HEK293T (cell line): ENCODE results near the gene CD244.
"Not testable (repeated sequence)": the region's sequence is repeated elsewhere in the genome, so short reads cannot be mapped to it uniquely, and the experiment has no call there.

Experiments
- CTCF ChIA-PET: fragments of 350-600 bp; formaldehyde crosslinking; extraction: SDS; loops from one replicate; lab custom pipeline; 2021; ENCODE audit warnings: antibody characterized with exemption, inconsistent platforms; lab: Yijun Ruan, JAX
- POLR2A ChIA-PET: fragments of 350-600 bp; formaldehyde crosslinking; extraction: SDS; loops from one replicate; lab custom pipeline; 2020; ENCODE audit warnings: antibody characterized with exemption, inconsistent platforms; lab: Yijun Ruan, JAX
- DNase-seq: peaks from one replicate; pipeline ENCODE4 v3.0.0; 2012; ENCODE audit warnings: mixed read lengths; ENCODE audit errors: extremely low spot score
- ARNT ChIP-seq: fragments of 450-650 bp; IDR thresholded peaks from 2 replicates; pipeline ENCODE4 v1.6.1; 2017; ENCODE audit warnings: mild to moderate bottlenecking
- BHLHE40 ChIP-seq: fragments of 450-650 bp; IDR thresholded peaks from 2 replicates; pipeline ENCODE4 v1.6.1; 2016; ENCODE audit warnings: mild to moderate bottlenecking, moderate library complexity, borderline replicate concordance
- CTBP1 ChIP-seq: fragments of 450-650 bp; IDR thresholded peaks from 2 replicates; pipeline ENCODE4 v1.6.1; 2016; ENCODE audit warnings: borderline replicate concordance
- ELF4 ChIP-seq: fragments of 450-650 bp; IDR thresholded peaks from 2 replicates; pipeline ENCODE4 v1.6.1; 2017; ENCODE audit warnings: antibody characterized with exemption
- FOXA1 ChIP-seq: fragments of 450-650 bp; IDR thresholded peaks from 2 replicates; pipeline ENCODE4 v1.6.1; 2016; ENCODE audit warnings: mild to moderate bottlenecking
- FOXK2 ChIP-seq: fragments of 450-650 bp; IDR thresholded peaks from 2 replicates; pipeline ENCODE4 v1.6.1; 2016; ENCODE audit warnings: mild to moderate bottlenecking
- FOXM1 ChIP-seq: fragments of 450-650 bp; IDR thresholded peaks from 2 replicates; pipeline ENCODE4 v1.6.1; 2017; ENCODE audit warnings: mild to moderate bottlenecking, borderline replicate concordance
- HDGF ChIP-seq: fragments of 450-650 bp; IDR thresholded peaks from 2 replicates; pipeline ENCODE4 v1.6.1; 2017; ENCODE audit warnings: antibody characterized with exemption, borderline replicate concordance
- L3MBTL2 ChIP-seq: fragments of 450-650 bp; conservative IDR thresholded peaks from 2 replicates; pipeline ENCODE4 v1.6.1; 2016; ENCODE audit warnings: mild to moderate bottlenecking
- LEF1 ChIP-seq: fragments of 450-650 bp; IDR thresholded peaks from 2 replicates; pipeline ENCODE4 v1.6.1; 2017; ENCODE audit warnings: mild to moderate bottlenecking, borderline replicate concordance
- NFRKB ChIP-seq: fragments of 450-650 bp; IDR thresholded peaks from 2 replicates; pipeline ENCODE4 v1.6.1; 2016; ENCODE audit warnings: mild to moderate bottlenecking, moderate library complexity
- PKNOX1 ChIP-seq: fragments of 450-650 bp; IDR thresholded peaks from 2 replicates; pipeline ENCODE4 v1.6.1; 2016
- SP1 ChIP-seq: fragments of 450-650 bp; IDR thresholded peaks from 2 replicates; pipeline ENCODE4 v1.6.1; 2017
- SUZ12 ChIP-seq: fragments of 450-650 bp; IDR thresholded peaks from 2 replicates; pipeline ENCODE4 v1.6.1; 2016; ENCODE audit warnings: mild to moderate bottlenecking
- TARDBP ChIP-seq: fragments of 450-650 bp; IDR thresholded peaks from 2 replicates; pipeline ENCODE4 v1.6.1; 2016
- ZNF384 ChIP-seq: fragments of 450-650 bp; IDR thresholded peaks from 2 replicates; pipeline ENCODE4 v1.6.1; 2016

The CD244 gene

GRCh38 chr1:160904783-160905616 is 42.3 kb upstream of the CD244 start:
- CTCF ChIA-PET, result no interaction called here
- POLR2A ChIA-PET, result no interaction called here
- DNase-seq, result no peak
- TF ChIP-seq ARNT, result no peak
- TF ChIP-seq SP1, result no peak
- TF ChIP-seq PKNOX1, result no peak

DNA sequence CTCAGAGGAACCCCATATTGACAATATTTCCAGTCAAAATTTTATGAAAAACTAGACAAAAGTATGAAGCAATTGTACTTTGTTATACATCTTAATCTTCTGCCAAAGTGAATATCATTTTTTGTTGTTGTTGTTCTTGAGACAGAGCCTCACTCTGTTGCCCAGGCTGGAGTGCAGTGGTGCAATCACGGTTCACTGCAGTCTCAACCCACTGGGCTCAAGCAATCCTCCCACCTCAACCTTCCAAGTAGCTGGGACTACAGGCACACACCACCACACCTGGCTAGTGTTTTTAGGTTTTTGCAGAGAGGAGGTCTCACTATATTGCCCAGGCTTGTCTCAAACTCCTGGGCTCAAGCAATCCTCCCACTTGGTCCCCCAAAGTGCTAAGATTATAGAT is 39.6 kb upstream of the CD244 start:
- POLR2A ChIA-PET, CTCF ChIA-PET, DNase-seq: not testable (repeated sequence)

- DNase-seq, result no peak
- TF ChIP-seq PKNOX1 (no peak), BHLHE40 (no peak), FOXK2 (no peak), ZNF384 (no peak)
- CTCF ChIA-PET, result no interaction called here
- POLR2A ChIA-PET, result no interaction called here
Measured at GRCh38 chr1:160901768-160902167, 39.1 kb upstream of the CD244 start.

- CTCF ChIA-PET, result interaction anchor here (0.6 kb wide), 1 partner anchor 9 kb away, joined by 3 read pairs; no protein-coding TSS in a partner anchor
- POLR2A ChIA-PET, DNase-seq: not testable (repeated sequence)
Measured at GRCh38 chr1:160900683-160901082, 38.0 kb upstream of the CD244 start.

- CTCF ChIA-PET, POLR2A ChIA-PET, DNase-seq: not testable (repeated sequence)
Measured at GRCh38 chr1:160894368-160895135, 31.9 kb upstream of the CD244 start.

DNA sequence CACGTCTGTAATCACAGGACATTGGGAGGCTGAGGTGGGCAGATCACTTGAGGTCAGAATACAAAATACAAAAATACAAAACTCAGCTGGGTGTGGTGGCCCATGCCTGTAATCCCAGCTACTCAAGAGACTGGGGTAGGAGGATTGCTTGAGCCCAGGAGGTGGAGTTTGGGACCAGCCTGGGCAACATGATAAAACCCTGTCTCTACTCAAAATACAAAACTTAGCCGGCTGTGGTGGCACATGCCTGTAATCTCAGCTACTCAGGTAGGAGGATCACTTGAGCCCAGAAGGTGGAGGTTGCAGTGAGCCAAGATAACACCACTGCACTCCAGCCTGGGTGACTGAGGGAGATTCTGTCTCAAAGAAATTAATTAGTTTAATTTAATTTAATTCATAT is 28.8 kb upstream of the CD244 start:
- CTCF ChIA-PET, result interaction anchor here (0.6 kb wide), 1 partner anchor 9 kb away, joined by 3 read pairs; no protein-coding TSS in a partner anchor
- DNase-seq, result no peak
- TF ChIP-seq TARDBP, result no peak
- TF ChIP-seq SUZ12, result no peak
- no peak for TF ChIP-seq FOXK2
- TF ChIP-seq ARNT, result no peak
- no peak for TF ChIP-seq HDGF
- no peak for TF ChIP-seq PKNOX1
- no peak for TF ChIP-seq L3MBTL2
- TF ChIP-seq ZNF384, result no peak
- TF ChIP-seq CTBP1, result no peak
- no peak for TF ChIP-seq LEF1
- no peak for TF ChIP-seq SP1
- TF ChIP-seq FOXA1, result no peak
- no peak for TF ChIP-seq BHLHE40
- TF ChIP-seq NFRKB, result no peak
- TF ChIP-seq FOXM1, result no peak
- TF ChIP-seq ELF4, result no peak
- POLR2A ChIA-PET, result no interaction called here

DNA sequence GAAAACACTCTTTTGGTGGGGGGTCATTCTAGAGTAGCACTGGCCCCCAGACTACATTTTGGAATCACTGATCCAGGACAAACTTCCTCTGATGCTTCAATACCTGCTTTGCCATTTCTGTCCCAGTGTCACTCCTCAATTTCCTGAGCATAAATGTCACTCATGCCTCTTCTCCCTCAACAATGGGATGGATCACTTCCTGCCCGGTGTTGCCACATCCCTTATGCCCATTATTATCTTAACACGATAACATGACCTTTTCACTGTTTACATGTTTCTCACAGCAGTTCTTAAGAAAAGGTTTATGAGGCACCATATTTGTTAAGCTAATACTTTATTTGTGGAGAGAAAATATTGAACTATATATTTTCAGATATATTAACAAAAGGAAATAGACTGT is 26.2 kb upstream of the CD244 start:
- DNase-seq, result no peak
- CTCF ChIA-PET, result interaction anchor here (0.6 kb wide), 1 partner anchor 207 kb away, joined by 4 read pairs; no protein-coding TSS in a partner anchor
- POLR2A ChIA-PET, result no interaction called here
- TF ChIP-seq ELF4, result no peak
- no peak for TF ChIP-seq PKNOX1
- no peak for TF ChIP-seq NFRKB
